Measurements from ENCODE around the gene THAP2. TPM values are rescaled to one million over a fixed set of nuclear protein-coding genes. Genes with fewer than 3 reads are reported as not detected.

Gene THAP2
- total and polyA plus RNA-seq, 12 donors, result 2.3 to 9.7 (median 6.1) TPM

GRCh38 chr12:71655907-71656306 is 8.2 kb upstream of the THAP2 start:
- H3K27me3 ChIP-seq, result no peaks in the 10 kb centered on the region
- intact Hi-C loops (cut with DNase I), result no loop called here
- peaks cover 0 to 61% (median 38%) of the 10 kb centered on the region in 9 donors for H3K4me1 ChIP-seq
- no peak overlapping the region for H3K4me3 ChIP-seq
- H3K36me3 ChIP-seq, result peaks cover 0 to 98% (median 27%) of the 10 kb centered on the region in 9 donors
- ATAC-seq, result no peak
- 96% methylated on average over 1 of the region's 1 CpG for WGBS, 2 donors
- peaks cover 0 to 11% (median 5%) of the 10 kb centered on the region in 11 donors for H3K9me3 ChIP-seq
- no peak for DNase-seq
- TF ChIP-seq CTCF (IDR thresholded peaks at IDR 0.05), result no peak
- H3K27ac ChIP-seq, result no peak overlapping the region

GRCh38 chr12:71656740-71657139 is 7.4 kb upstream of the THAP2 start:
- no peak for DNase-seq
- ATAC-seq, result no peak
- Histone ChIP-seq H3K27ac (no peak overlapping the region), H3K9me3 (peaks cover 0 to 11% (median 5%) of the 10 kb centered on the region in 11 donors), H3K27me3 (no peaks in the 10 kb centered on the region), H3K36me3 (peaks cover 0 to 98% (median 27%) of the 10 kb centered on the region in 9 donors), H3K4me1 (peaks cover 0 to 61% (median 41%) of the 10 kb centered on the region in 9 donors), H3K4me3 (no peak overlapping the region)
- intact Hi-C loops (cut with DNase I), result no loop called here
- TF ChIP-seq CTCF (IDR thresholded peaks at IDR 0.05), result no peak
- WGBS, 2 donors, result 72 to 75% methylated on average over 3 of the region's 3 CpGs

GRCh38 chr12:71661977-71662530 is 2.0 kb upstream of the THAP2 start:
- H3K9me3 ChIP-seq, result no peaks in the 10 kb centered on the region
- peak overlapping the region; percentile 74 to 98 (median 85) for H3K4me3 ChIP-seq
- H3K27ac ChIP-seq, result peak overlapping the region in 7 of 10 donors; percentile 90 to 98 (median 94)
- peaks cover 0 to 39% (median 35%) of the 10 kb centered on the region in 9 donors for H3K4me1 ChIP-seq
- TF ChIP-seq CTCF (IDR thresholded peaks at IDR 0.05), result no peak
- 4 to 5% methylated on average over 8 of the region's 8 CpGs for WGBS, 2 donors
- ATAC-seq, result no peak
- DNase-seq, result no peak
- no peaks in the 10 kb centered on the region for H3K27me3 ChIP-seq
- intact Hi-C loops (cut with DNase I), result loop anchor here in 4 of 10 donors (5.0 to 10.0 kb wide), 3 partner anchors 85 to 173 kb away; partner anchors contain the start of genes RAB21 (in 3 of the 4) and TBC1D15 (in 1 of the 4)
- H3K36me3 ChIP-seq, result peaks cover 0 to 46% (median 23%) of the 10 kb centered on the region in 9 donors

GRCh38 chr12:71662849-71663560 is 1.1 kb upstream of the THAP2 start:
- Histone ChIP-seq H3K27ac (peak overlapping the region; percentile 84 to 98 (median 94)), H3K4me1 (peaks cover 0 to 37% (median 34%) of the 10 kb centered on the region in 9 donors), H3K4me3 (peak overlapping the region; percentile 74 to 98 (median 85)), H3K27me3 (no peaks in the 10 kb centered on the region), H3K9me3 (no peaks in the 10 kb centered on the region), H3K36me3 (peaks cover 0 to 37% (median 14%) of the 10 kb centered on the region in 9 donors)
- 0% methylated on average over 53 of the region's 53 CpGs for WGBS, 2 donors
- intact Hi-C loops (cut with DNase I), result loop anchor here in 4 of 10 donors (5.0 to 10.0 kb wide), 3 partner anchors 84 to 172 kb away; partner anchors contain the start of genes RAB21 (in 3 of the 4) and TBC1D15 (in 1 of the 4)
- ATAC-seq (peak; percentile 14 to 68 (median 44)), DNase-seq (peak; percentile 51 to 60)
- no peak for TF ChIP-seq CTCF (IDR thresholded peaks at IDR 0.05)

Measured in heart right ventricle (tissue), 16 donors.